ENCODE measurements around the gene NOTCH4.
A peak's percentile ranks its signal among the peaks of the same experiment; 100 is the strongest.

NOTCH4 gene

DNA sequence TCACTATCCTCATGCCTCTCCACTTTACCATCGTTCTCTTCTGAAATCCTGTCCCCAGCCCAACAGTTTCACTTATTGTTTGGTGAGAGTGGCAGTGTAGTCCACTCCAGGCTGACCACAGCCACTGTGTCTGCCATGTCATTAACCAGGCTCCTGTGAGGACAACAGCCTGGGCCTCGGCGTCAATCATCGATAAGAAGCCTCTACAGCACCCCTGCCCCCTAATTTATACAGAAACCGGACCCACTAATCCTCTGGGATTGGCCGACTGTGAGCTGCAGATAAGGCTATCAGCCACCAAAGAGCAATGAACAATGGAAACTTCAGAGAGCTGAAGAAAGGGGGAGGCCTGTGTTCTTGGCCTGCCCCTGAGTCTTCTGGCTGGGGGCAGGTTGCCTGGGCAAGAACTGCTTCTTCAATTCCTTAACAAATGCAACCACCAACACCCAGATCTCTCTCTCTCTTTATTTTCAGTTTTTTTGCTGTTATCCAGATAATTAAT, 56.1 kb downstream of the NOTCH4 start:
- DNase-seq (ENCODE audit: low spot score): no peak
- CTCF ChIA-PET: no interaction called here
- TF ChIP-seq, protein P1, sequence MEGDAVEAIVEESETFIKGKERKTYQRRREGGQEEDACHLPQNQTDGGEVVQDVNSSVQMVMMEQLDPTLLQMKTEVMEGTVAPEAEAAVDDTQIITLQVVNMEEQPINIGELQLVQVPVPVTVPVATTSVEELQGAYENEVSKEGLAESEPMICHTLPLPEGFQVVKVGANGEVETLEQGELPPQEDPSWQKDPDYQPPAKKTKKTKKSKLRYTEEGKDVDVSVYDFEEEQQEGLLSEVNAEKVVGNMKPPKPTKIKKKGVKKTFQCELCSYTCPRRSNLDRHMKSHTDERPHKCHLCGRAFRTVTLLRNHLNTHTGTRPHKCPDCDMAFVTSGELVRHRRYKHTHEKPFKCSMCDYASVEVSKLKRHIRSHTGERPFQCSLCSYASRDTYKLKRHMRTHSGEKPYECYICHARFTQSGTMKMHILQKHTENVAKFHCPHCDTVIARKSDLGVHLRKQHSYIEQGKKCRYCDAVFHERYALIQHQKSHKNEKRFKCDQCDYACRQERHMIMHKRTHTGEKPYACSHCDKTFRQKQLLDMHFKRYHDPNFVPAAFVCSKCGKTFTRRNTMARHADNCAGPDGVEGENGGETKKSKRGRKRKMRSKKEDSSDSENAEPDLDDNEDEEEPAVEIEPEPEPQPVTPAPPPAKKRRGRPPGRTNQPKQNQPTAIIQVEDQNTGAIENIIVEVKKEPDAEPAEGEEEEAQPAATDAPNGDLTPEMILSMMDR (conservative IDR thresholded peaks at IDR 0.05; ENCODE audit: low read depth): no peak
- H3K27ac ChIP-seq: peak overlapping the region; percentile 56
- POLR2A ChIA-PET (ENCODE audit: low non-redundant PET): no interaction called here

DNA sequence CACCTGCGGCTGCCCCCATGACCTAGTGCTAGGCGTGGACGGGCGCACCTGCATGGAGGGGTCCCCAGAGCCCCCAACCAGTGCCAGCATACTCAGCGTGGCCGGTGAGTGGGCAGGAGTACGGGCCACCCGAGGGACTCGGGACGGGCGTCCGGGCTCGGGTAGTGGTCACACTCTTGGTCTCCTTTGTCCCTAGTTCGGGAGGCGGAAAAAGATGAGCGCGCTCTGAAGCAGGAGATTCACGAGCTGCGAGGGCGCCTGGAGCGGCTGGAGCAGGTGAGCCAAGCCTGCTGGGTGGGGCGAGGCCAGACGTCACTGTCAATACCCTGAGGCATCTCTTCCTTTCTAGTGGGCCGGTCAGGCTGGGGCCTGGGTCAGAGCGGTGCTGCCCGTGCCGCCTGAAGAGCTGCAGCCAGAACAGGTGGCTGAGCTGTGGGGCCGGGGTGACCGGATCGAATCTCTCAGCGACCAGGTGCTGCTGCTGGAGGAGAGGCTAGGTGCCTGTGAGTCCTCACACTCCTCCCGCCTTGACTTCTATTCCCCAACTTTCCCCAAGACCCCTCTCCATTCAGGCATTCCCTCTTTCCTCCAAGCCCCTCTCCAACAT, 56.6 kb downstream of the NOTCH4 start:
- TF ChIP-seq, protein P1 (conservative IDR thresholded peaks at IDR 0.05; ENCODE audit: low read depth): no peak
- DNase-seq (ENCODE audit: low spot score): no peak
- ChIA-PET CTCF (no interaction called here), POLR2A (ENCODE audit: low non-redundant PET) (no interaction called here)
- peak overlapping the region; percentile 56 for H3K27ac ChIP-seq

DNA sequence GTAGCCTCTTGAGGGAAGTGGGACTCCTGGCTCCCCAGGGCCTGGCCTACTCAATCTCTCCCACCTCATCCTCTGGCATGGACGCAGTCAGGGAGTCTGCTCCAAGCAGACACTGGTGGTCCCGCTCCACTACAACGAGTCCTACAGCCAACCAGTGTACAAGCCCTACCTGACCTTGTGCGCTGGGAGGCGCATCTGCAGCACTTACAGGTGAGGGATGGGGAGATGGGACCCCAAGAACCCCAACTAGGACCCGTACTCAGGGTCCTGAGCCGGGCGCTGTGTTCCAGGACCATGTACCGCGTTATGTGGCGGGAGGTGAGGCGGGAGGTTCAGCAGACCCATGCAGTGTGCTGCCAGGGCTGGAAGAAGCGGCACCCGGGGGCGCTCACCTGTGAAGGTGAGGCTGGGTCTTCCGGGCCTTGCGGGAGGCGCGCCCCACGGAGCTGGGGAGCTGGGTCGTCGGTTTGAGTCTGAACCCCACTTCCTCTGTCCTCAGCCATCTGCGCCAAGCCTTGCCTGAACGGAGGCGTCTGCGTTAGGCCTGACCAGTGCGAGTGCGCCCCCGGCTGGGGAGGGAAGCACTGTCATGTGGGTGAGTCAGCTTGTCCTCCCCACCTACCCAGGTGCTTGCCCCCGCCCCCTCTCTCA, 57.3 kb downstream of the NOTCH4 start:
- ChIA-PET CTCF (no interaction called here), POLR2A (ENCODE audit: low non-redundant PET) (no interaction called here)
- TF ChIP-seq, protein P1 (conservative IDR thresholded peaks at IDR 0.05; ENCODE audit: low read depth): no peak
- DNase-seq (ENCODE audit: low spot score): no peak
- H3K27ac ChIP-seq: peak overlapping the region; percentile 56

DNA sequence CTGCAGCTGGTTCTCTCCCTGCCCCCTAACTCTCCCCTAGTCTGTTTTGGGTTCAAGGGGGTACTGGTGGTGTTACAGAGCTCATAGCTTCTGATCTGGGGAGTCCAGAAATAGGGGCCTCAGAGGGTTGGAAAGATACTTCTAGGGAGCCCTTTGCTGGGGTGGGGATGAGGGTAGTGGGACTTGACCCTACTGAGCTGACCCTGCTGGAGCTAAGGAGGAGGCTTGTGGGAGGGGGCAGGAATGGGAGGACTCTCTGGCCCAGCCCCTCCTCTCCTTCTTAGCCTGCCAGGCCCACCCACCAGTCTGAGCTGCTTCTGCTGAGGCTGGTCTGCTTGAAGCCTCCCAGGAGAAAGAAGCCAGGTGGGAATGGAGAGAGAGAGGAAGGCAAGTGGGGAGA, 59.6 kb downstream of the NOTCH4 start, which contains the start of gene EGFL8:
EGFL8 (plus strand) TSS at position 301 of the 400 bp plus-strand sequence. CDS start 1,571 bp downstream, outside the sequence.
- H3K27ac ChIP-seq: peak within 1 kb of the TSS; percentile 9; the same call in 1 of the 2 replicates
- ChIA-PET CTCF (interaction anchor here (0.9 kb wide), 1 partner anchor 29 kb away, joined by 3 read pairs; no protein-coding TSS in a partner anchor), POLR2A (ENCODE audit: low non-redundant PET) (no interaction called here)
- DNase-seq (ENCODE audit: low spot score): no peak
- TF ChIP-seq, protein P1 (conservative IDR thresholded peaks at IDR 0.05; ENCODE audit: low read depth): no peak

DNA sequence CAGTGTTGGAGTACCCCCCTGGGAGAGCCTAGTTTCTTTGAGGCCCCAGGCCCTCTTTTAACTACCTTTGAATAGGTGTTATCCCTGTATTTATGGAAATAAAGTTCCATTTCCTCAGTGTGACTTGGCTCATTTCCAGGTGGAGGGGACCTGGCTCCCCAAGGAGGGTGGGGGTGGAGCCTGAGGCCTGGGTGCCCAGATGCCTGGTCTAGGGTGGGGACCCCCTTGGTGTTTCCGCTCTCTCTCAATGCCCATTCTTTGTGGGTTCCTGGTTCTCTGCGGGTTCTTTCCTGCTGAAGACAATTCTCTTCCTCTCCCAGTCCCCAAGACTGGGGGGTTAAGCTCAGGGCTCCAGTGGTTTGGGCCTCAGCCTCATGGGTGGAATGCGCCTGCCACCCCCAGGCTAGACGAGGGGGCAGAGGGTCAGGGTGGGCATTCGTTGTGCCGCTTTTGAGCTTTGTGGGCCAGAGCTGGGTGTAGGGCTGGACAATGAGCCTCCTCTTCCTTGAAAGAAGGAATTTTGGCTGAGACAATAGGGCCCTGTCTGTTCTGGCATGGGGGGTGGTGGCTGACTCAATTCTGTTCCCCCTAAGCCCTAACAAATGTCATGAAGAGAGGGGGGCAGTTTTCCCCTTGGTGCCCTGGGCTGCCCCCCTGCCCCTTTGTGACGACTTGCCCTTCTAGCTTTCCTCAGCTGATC, 60.2 kb downstream of the NOTCH4 start:
- TF ChIP-seq, protein P1 (conservative IDR thresholded peaks at IDR 0.05; ENCODE audit: low read depth): no peak
- DNase-seq (ENCODE audit: low spot score): no peak
- ChIA-PET POLR2A (ENCODE audit: low non-redundant PET) (no interaction called here), CTCF (interaction anchor here (0.9 kb wide), 1 partner anchor 28 kb away, joined by 3 read pairs; no protein-coding TSS in a partner anchor)
- H3K27ac ChIP-seq: peak overlapping the region; percentile 9; the same call in 1 of the 2 replicates

DNA sequence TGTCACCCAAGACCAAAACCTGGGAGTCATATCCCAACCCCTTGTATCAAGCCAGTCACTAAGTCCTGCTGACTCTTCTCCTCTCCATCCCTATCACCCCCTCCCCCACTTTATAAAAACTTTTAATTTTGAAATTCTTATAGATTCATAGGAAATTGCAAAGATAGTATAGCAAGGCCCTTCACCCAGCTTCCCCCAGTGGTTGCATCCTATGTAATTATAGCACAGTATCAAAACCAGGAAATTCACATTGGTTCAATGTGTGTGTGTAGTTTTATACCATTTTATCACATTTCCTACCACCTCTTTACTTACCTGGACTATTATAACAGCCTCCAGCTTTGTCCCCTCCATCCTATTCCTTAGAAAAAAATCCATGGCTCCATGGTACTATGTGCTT, 65.8 kb downstream of the NOTCH4 start:
- no peak for DNase-seq (ENCODE audit: low spot score)
- no peak overlapping the region for H3K27ac ChIP-seq
- TF ChIP-seq, protein P1 (conservative IDR thresholded peaks at IDR 0.05; ENCODE audit: low read depth): no peak
- ChIA-PET CTCF (no interaction called here), POLR2A (ENCODE audit: low non-redundant PET) (no interaction called here)

All from RWPE1 (cell line).